NT2/D1 (cell line): ENCODE results near the gene ITIH6.

Experiments
- SUZ12 ChIP-seq: IDR thresholded peaks from 2 replicates; pipeline ENCODE4 v1.6.1; 2011; ENCODE audit not compliant: insufficient read length, insufficient read depth; ENCODE audit errors: extremely low read depth
- YY1 ChIP-seq: IDR thresholded peaks from 2 replicates; pipeline ENCODE4 v1.6.1; 2011; ENCODE audit not compliant: insufficient read length, insufficient read depth
- ZNF274 ChIP-seq: IDR thresholded peaks from 2 replicates; pipeline ENCODE4 v1.6.1; 2011; ENCODE audit warnings: mild to moderate bottlenecking, low read depth, low read length

GRCh38 chrX:54838583-54838982 lies 40.5 kb upstream of the ITIH6 start:
- TF ChIP-seq YY1 (no peak), ZNF274 (no peak), SUZ12 (no peak)
